SK-N-MC (cell line): ENCODE measurements around the gene ESR1.

Experiments used
- EZH2 ChIP-seq: fragments of 200-600 bp; sonication (generic); IDR thresholded peaks from one replicate; pipeline ENCODE4 v1.6.1; 2017; ENCODE audit warnings: antibody characterized with exemption
- FOXP2 ChIP-seq: optimal IDR thresholded peaks from 2 replicates; pipeline ENCODE3; 2011; ENCODE audit warnings: mild to moderate bottlenecking, moderate library complexity; ENCODE audit not compliant: insufficient read depth; ENCODE audit errors: extremely low read length, control extremely low read depth
- POLR2AphosphoS5 ChIP-seq: IDR thresholded peaks from 2 replicates; pipeline ENCODE4 v1.6.1; 2012; ENCODE audit warnings: mild to moderate bottlenecking, low read depth, low read length, borderline replicate concordance

- no peak for TF ChIP-seq POLR2AphosphoS5
- TF ChIP-seq EZH2, result no peak
- no peak for TF ChIP-seq FOXP2
These were observed 97.6 kb downstream of the ESR1 start for GRCh38 chr6:151905072-151905471.
